ENCODE results near the gene KAZN.

- no peak for TF ChIP-seq EGR1 (IDR thresholded peaks at IDR 0.05)
- TF ChIP-seq EP300 (IDR thresholded peaks at IDR 0.05; ENCODE audit: borderline replicate concordance): no peak
- no peak for TF ChIP-seq MAX (IDR thresholded peaks at IDR 0.05)
- no peak for TF ChIP-seq TAF1 (IDR thresholded peaks at IDR 0.05; ENCODE audit: low read depth)
Observed at GRCh38 chr1:14804626-14805025, 206.1 kb downstream of the KAZN start.
